GM12865 (cell line): Measurements from ENCODE around the gene EIF4G3.
A peak's percentile ranks its signal among the peaks of the same experiment; 100 is the strongest.

ENCODE experiments used
- DNase-seq: peaks from one replicate; pipeline ENCODE4 v3.0.0; 2010; ENCODE audit warnings: low read depth
- H3K4me3 ChIP-seq: 2 replicates; pipeline ENCODE4 v1.5.1; 2011; ENCODE audit warnings: mild to moderate bottlenecking, low read depth, low read length, control low read depth
- TF ChIP-seq, protein P1 (sequence below): IDR thresholded peaks from 2 replicates; pipeline ENCODE4 v1.5.1; 2011; ENCODE audit warnings: low read length, control low read depth, low read depth, inconsistent platforms; ENCODE audit not compliant: insufficient read depth; ENCODE audit errors: missing control alignments

The EIF4G3 gene

DNA sequence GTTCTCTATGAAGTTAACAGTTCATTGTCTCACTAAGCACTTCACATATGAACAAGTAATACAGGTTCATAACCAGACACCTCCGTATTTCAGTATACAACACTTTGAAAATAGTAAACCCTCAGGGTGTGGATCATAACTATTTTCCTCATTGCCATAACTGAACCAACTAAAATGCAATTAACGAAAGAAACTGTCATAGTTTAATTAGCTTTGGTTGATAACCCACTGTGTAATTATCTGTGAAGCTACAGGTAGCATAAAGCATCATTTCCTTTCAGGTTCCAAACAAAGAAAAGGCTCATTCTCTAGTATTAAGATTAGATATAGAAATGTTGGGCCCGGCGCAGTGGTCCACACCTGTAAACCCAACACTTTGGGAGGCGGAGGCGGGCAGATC, 58.5 kb downstream of the EIF4G3 start:
- DNase-seq: no peak
- no peak overlapping the region for H3K4me3 ChIP-seq
- TF ChIP-seq, protein P1, sequence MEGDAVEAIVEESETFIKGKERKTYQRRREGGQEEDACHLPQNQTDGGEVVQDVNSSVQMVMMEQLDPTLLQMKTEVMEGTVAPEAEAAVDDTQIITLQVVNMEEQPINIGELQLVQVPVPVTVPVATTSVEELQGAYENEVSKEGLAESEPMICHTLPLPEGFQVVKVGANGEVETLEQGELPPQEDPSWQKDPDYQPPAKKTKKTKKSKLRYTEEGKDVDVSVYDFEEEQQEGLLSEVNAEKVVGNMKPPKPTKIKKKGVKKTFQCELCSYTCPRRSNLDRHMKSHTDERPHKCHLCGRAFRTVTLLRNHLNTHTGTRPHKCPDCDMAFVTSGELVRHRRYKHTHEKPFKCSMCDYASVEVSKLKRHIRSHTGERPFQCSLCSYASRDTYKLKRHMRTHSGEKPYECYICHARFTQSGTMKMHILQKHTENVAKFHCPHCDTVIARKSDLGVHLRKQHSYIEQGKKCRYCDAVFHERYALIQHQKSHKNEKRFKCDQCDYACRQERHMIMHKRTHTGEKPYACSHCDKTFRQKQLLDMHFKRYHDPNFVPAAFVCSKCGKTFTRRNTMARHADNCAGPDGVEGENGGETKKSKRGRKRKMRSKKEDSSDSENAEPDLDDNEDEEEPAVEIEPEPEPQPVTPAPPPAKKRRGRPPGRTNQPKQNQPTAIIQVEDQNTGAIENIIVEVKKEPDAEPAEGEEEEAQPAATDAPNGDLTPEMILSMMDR: no peak

DNA sequence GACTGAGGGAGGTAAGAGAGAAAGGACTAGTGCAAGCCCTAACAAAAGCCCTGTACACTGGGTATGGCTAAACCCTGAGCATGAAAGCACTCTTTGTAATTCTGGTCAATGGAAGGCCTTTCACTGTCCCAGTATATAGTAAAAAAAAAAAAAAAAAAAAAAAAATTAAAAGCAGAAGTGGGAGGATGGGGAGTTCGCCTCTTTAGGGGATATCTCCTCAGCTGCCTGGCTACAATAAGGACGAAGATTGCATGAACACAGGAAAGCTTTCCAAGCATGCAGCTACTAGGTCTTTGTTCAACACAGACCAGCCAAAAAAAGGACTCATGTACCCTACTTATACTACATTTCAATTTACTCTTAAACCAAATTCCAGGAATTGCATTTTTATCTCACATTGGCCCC, 59.1 kb downstream of the EIF4G3 start:
- DNase-seq: peak; percentile 2
- TF ChIP-seq, protein P1: no peak
- no peak overlapping the region for H3K4me3 ChIP-seq

DNA sequence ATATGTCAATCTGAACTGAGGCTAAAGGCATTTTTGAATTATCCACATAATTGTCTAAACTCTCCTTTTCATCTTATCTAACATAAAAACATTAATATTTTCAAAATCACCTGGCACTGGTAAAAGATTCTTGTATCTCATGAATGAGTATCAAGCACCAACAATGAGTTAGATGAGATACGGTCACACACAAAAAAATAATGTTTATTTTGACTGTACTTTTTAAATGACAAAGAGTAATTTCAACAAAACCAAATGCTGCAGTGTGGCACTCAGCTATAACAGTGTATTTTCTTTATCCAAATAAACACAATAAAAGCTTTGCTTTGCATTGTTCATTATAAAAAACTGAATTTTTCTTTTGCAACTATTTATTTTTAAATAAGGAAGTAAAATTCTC, 59.5 kb downstream of the EIF4G3 start:
- no peak for DNase-seq
- H3K4me3 ChIP-seq: no peak overlapping the region
- TF ChIP-seq, protein P1: no peak

DNA sequence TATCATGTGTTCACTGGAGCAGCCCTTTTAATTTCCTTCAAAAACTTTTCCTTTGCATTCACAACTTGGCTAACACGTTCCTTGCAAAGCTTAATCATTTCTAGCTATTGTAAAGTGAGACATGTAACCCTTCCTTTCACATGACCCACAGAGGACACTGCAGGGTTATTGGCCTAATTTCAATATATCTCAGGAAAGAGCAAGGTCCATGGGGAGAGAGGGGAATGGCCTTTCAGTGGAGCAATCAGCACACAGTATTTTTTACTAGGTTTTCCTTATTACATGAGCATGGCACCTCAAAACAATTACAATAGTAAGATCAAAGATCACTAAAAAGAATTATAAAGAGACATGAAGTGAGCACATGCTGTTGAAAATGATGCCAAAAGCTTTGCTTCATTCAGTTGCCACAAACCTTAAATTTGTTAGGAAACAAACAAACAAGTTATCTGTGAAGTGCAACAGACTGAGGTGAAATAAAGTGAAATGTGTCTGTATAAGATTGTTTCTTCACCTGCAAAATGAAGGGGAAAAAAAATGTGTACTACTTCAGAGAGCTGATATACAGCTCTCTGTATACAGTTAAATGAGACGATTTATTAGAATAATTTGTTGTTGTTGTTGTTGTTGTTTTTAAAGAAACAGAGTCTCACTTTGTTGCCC, 61.5 kb downstream of the EIF4G3 start:
- DNase-seq: no peak
- TF ChIP-seq, protein P1: no peak

DNA sequence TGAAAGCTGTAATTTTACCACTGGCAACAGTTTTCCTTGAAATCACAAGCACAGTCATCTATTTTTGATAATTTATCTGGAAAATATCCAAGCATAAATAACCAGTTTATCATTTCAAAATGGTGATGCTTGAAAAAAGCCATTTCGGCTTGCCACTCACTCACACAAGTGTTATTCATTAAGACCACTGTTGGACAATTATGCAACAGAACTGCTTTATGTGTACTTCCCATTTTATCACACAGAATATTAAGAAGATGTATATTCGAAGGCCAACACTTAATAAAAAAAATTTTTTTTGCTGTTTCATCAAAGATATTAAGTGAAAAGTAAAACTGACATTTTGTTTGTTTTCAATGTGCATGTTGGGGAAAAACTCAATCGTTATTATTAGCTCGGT, 62.3 kb downstream of the EIF4G3 start:
- H3K4me3 ChIP-seq: no peak overlapping the region
- TF ChIP-seq, protein P1: no peak
- DNase-seq: no peak

More for the DNA sequence above, 61.5 kb downstream of the EIF4G3 start:
- no peak overlapping the region for H3K4me3 ChIP-seq

DNA sequence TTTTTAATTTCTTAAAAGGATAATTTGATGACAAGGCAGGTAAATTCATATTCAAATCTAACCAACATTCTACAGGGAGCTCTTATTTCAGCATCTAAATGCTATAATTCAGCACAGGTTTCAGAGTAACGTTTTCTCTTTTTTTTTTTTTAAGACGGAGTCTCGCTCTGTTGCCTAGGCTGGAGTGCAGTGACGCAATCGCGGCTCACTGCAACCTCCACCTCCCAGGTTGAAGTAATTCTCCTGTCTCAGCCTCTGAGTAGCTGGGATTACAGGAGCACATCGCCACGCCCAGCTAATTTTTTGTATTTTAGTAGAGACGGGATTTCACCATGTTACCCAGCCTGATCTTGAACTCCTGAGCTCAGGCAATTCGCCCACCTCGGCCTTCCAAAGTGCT, 66.5 kb downstream of the EIF4G3 start:
- DNase-seq: no peak
- TF ChIP-seq, protein P1: no peak
- no peak overlapping the region for H3K4me3 ChIP-seq

DNA sequence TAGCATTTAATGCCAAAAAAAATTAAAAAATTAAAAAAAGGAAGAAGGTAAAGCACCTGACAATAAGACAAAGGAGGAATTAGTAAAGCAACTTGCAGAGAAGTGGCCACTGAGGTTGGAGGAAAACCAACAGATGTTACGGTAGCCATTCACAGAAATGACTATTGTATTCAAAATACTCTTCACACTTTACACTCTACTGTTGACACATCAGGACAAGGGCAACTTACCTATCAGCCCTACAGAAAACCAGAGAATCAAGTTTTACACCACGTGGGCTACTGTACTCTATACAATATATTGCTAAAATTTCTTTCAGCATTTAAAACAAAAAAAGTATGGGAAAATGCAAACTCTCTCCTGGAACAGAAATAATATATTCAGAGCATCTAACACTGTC, 70.0 kb downstream of the EIF4G3 start:
- TF ChIP-seq, protein P1: no peak
- no peak overlapping the region for H3K4me3 ChIP-seq
- no peak for DNase-seq
